Upper lobe of left lung (tissue), 4 donors: ENCODE data around the gene PDE1C.

Source experiments
- CTCF ChIP-seq, 6 experiments: fragments of 450-650 bp in 4 of 6; fragments of 200-600 bp in 2 of 6; sonication (generic) in 2 of 6; IDR thresholded peaks; one replicate each; pipeline ENCODE4 v1.5.1; 2016 to 2019; ENCODE audit warnings: antibody characterized with exemption in 6 of 6
- EP300 ChIP-seq, 4 donors: sonication (generic); formaldehyde crosslinking; IDR thresholded peaks; one replicate each; pipeline ENCODE4 v1.5.1; 2017; ENCODE audit warnings: antibody characterized with exemption in 4 of 4, control low read depth in 2 of 4
- POLR2A ChIP-seq, 4 donors: fragments of 450-650 bp; IDR thresholded peaks; one replicate each; pipeline ENCODE4 v1.5.1; 2016 to 2017; ENCODE audit warnings: antibody characterized with exemption in 4 of 4, mild to moderate bottlenecking in 2 of 4
- POLR2AphosphoS5 ChIP-seq, 2 donors: sonication (generic); formaldehyde crosslinking; IDR thresholded peaks; one replicate each; pipeline ENCODE4 v1.5.1; 2017; ENCODE audit warnings: antibody characterized with exemption in 2 of 2

- no peak for TF ChIP-seq CTCF (IDR thresholded peaks at IDR 0.05)
- TF ChIP-seq POLR2AphosphoS5 (IDR thresholded peaks at IDR 0.05), result no peak
- no peak for TF ChIP-seq POLR2A (IDR thresholded peaks at IDR 0.05)
- TF ChIP-seq EP300 (IDR thresholded peaks at IDR 0.05), result no peak
These were observed 38.4 kb upstream of the PDE1C start for GRCh38 chr7:32108651-32109050.
